Activated CD4-positive, alpha-beta T cell treated with anti-CD3 and anti-CD28 coated beads, Interleukin-2, amount 50 U/mL, for 48 hours (primary cell): ENCODE results near the gene C10orf95.

Experiments
- DNase-seq, 2 experiments: peaks; one replicate each; pipeline ENCODE4 v3.0.0-alpha.2; 2020

C10orf95 gene

GRCh38 chr10:102413806-102414561, 37.4 kb downstream of the C10orf95 start:
- DNase-seq, result no peak

GRCh38 chr10:102413053-102413705, 38.2 kb downstream of the C10orf95 start:
- DNase-seq, result peak in 1 of 2 experiments; percentile 47

- no peak for DNase-seq
These were observed 39.0 kb downstream of the C10orf95 start for GRCh38 chr10:102412293-102412692.

- DNase-seq, result no peak
These were observed 39.7 kb downstream of the C10orf95 start for GRCh38 chr10:102411341-102412255.

GRCh38 chr10:102410429-102411073, 40.8 kb downstream of the C10orf95 start:
- peak; percentile 72 to 77 for DNase-seq

- no peak for DNase-seq
These were observed 41.5 kb downstream of the C10orf95 start for GRCh38 chr10:102409604-102410428.

- peak; percentile 84 to 87 for DNase-seq
These were observed 42.4 kb downstream of the C10orf95 start for GRCh38 chr10:102408728-102409603.

- no peak for DNase-seq
These were observed 43.1 kb downstream of the C10orf95 start for GRCh38 chr10:102408131-102408727.

GRCh38 chr10:102407425-102408130, 43.8 kb downstream of the C10orf95 start:
- DNase-seq, result no peak

GRCh38 chr10:102406815-102407214, 44.5 kb downstream of the C10orf95 start:
- no peak for DNase-seq

GRCh38 chr10:102405632-102406031, 45.7 kb downstream of the C10orf95 start:
- DNase-seq, result no peak

- no peak for DNase-seq
These were observed 46.2 kb downstream of the C10orf95 start for GRCh38 chr10:102405108-102405571.

- no peak for DNase-seq
These were observed 46.8 kb downstream of the C10orf95 start for GRCh38 chr10:102404361-102405107.

- no peak for DNase-seq
These were observed 48.2 kb downstream of the C10orf95 start for GRCh38 chr10:102403115-102403514.

- no peak for DNase-seq
These were observed 48.8 kb downstream of the C10orf95 start for GRCh38 chr10:102402512-102402896.

- DNase-seq, result no peak
These were observed 49.4 kb downstream of the C10orf95 start for GRCh38 chr10:102401735-102402511.

- DNase-seq, result no peak
These were observed 50.0 kb downstream of the C10orf95 start for GRCh38 chr10:102401342-102401654.
